PC-9 (cell line): ENCODE results near the gene KRT32. TPM values are rescaled to one million over a fixed set of nuclear protein-coding genes. Genes with fewer than 3 reads are reported as not detected.

Experiments
- BruUV-seq: library from RNA; stranded (reverse); fragments of 400-500 nt; replicated peaks from 2 replicates; lab custom pipeline; 2021; lab: Mats Ljungman, UMichigan
- CTCF ChIA-PET: fragments of 300-600 bp; sonication (Branson Sonifier 250); formaldehyde crosslinking; loops from one replicate; lab custom pipeline; 2022; ENCODE audit warnings: antibody characterized with exemption; lab: Charles Lee
- POLR2A ChIA-PET: fragments of 300-600 bp; sonication (Branson Sonifier 250); formaldehyde crosslinking; loops from one replicate; lab custom pipeline; 2022; ENCODE audit warnings: antibody characterized with exemption; ENCODE audit not compliant: unreplicated experiment; lab: Charles Lee
- DNase-seq, 2 experiments: peaks; one replicate each; pipeline versions ENCODE4 v3.0.0 to v3.0.0-alpha.2; 2015 to 2022; ENCODE audit warnings: mixed read lengths in 1 of 2
- H2AFZ ChIP-seq: fragments of 200-600 bp; sonication (generic); 2 replicates; pipeline ENCODE4 v1.8.1; 2017; ENCODE audit warnings: antibody characterized with exemption
- H3F3A ChIP-seq: fragments of 200-600 bp; sonication (generic); 2 replicates; pipeline ENCODE4 v1.8.1; 2017; ENCODE audit warnings: antibody characterized with exemption, mild to moderate bottlenecking, low read depth; ENCODE audit not compliant: insufficient read depth
- H3K27ac ChIP-seq: fragments of 200-600 bp; sonication (generic); 2 replicates; pipeline ENCODE4 v1.6.1; 2016; ENCODE audit warnings: mixed run types
- H3K27me3 ChIP-seq: fragments of 200-600 bp; sonication (generic); 2 replicates; pipeline ENCODE4 v1.6.1; 2016; ENCODE audit warnings: low read depth, mixed run types; ENCODE audit not compliant: insufficient read depth
- H3K36me3 ChIP-seq: fragments of 200-600 bp; sonication (generic); 2 replicates; pipeline ENCODE4 v1.6.1; 2016; ENCODE audit warnings: low read depth, mixed run types
- H3K4me1 ChIP-seq: fragments of 200-600 bp; sonication (generic); replicated peaks from 2 replicates; pipeline ENCODE4 v1.6.1; 2016; ENCODE audit warnings: mixed run types; ENCODE audit not compliant: insufficient read depth
- H3K4me2 ChIP-seq: fragments of 200-600 bp; sonication (generic); 2 replicates; pipeline ENCODE4 v1.6.1; 2017; ENCODE audit warnings: mixed run types
- H3K4me3 ChIP-seq: fragments of 200-600 bp; sonication (generic); 2 replicates; pipeline ENCODE4 v1.6.1; 2016; ENCODE audit warnings: mixed run types
- H3K79me2 ChIP-seq: fragments of 200-600 bp; sonication (generic); 2 replicates; pipeline ENCODE4 v1.6.1; 2017; ENCODE audit warnings: low read depth, mixed run types
- H3K9me2 ChIP-seq: fragments of 200-600 bp; sonication (generic); 2 replicates; pipeline ENCODE4 v1.8.1; 2017; ENCODE audit warnings: mild to moderate bottlenecking; ENCODE audit not compliant: insufficient read depth
- H3K9me3 ChIP-seq: fragments of 200-600 bp; sonication (generic); 2 replicates; pipeline ENCODE4 v1.8.1; 2016; ENCODE audit warnings: low read depth; ENCODE audit not compliant: insufficient read depth
- H4K20me1 ChIP-seq: fragments of 200-600 bp; sonication (generic); 2 replicates; pipeline ENCODE4 v1.8.1; 2017; ENCODE audit not compliant: insufficient read depth
- EZH2 ChIP-seq: fragments of 200-600 bp; sonication (generic); IDR thresholded peaks from 2 replicates; pipeline ENCODE4 v1.8.0; 2017; ENCODE audit warnings: antibody characterized with exemption, low read depth
- intact Hi-C: fragments of 100-400 bp; cut with micrococcal nuclease; formaldehyde crosslinking; loops from one replicate; pipeline ENCODE4 v1.10.0; 2022; ENCODE audit not compliant: unreplicated experiment
- microRNA-seq: library from miRNA; unstranded; fragments of <30 nt; microRNA quantifications from one replicate; pipeline ENCODE4 v1.2.0, GENCODE V29; 2021; ENCODE audit warnings: borderline number of aligned reads, borderline replicate concordance
- total RNA-seq: library from RNA; stranded (reverse); gene quantifications from 2 replicates; pipeline ENCODE4 v1.2.3, GENCODE V29; 2021
- TF ChIP-seq, protein P1 (sequence below): fragments of 200-600 bp; sonication (generic); conservative IDR thresholded peaks from 2 replicates; pipeline ENCODE4 v1.6.1; 2017; ENCODE audit warnings: mixed run types, antibody characterized with exemption, mild to moderate bottlenecking, moderate library complexity

KRT32 gene
- total RNA-seq, 1 experiment from 2014 or later = not detected

DNA sequence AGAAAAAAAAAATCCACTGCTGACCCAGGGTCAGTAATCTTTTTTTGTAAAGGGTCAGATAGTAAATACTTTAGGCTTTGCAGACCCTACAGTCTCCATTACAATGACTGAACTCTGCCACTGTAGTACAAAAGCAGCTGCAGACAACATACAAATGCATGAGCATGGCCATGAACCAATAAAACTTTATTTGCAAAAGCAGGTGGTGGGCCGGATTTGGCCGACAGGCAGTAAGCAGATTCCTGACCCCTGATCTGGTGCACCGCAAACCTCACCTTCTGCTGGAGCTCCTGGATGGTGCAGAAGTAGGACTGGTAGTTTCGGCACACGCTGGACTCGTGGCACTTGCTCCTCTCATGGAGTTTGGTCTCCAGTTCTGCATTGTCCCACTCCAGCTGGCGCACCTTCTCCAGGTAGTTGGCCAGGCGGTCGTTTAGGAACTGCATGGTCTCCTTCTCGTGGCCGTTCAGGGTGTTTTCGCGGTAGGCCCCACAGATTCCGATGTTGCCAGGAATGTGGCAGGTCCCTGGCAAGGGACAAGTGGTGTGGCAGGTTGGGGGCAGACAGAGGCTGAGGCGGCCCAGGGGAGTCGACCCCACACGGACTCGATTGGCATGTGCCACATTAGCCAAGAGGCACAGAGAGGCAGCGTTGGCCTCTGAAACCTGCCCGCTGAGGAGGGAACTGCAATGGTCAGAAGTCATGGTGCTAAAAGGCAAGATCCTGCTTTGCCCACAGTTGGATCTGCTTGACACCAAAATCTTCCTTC lies 55.9 kb downstream of the KRT32 start:
- BruUV-seq = no TSS peak
- H3K27ac ChIP-seq = no peak overlapping the region
- H3K27me3 ChIP-seq = no peaks in the 10 kb centered on the region
- no peaks in the 10 kb centered on the region for H3K36me3 ChIP-seq
- no peaks in the 10 kb centered on the region for H3K9me3 ChIP-seq
- no peaks in the 10 kb centered on the region for H3K9me2 ChIP-seq
- TF ChIP-seq, protein P1, sequence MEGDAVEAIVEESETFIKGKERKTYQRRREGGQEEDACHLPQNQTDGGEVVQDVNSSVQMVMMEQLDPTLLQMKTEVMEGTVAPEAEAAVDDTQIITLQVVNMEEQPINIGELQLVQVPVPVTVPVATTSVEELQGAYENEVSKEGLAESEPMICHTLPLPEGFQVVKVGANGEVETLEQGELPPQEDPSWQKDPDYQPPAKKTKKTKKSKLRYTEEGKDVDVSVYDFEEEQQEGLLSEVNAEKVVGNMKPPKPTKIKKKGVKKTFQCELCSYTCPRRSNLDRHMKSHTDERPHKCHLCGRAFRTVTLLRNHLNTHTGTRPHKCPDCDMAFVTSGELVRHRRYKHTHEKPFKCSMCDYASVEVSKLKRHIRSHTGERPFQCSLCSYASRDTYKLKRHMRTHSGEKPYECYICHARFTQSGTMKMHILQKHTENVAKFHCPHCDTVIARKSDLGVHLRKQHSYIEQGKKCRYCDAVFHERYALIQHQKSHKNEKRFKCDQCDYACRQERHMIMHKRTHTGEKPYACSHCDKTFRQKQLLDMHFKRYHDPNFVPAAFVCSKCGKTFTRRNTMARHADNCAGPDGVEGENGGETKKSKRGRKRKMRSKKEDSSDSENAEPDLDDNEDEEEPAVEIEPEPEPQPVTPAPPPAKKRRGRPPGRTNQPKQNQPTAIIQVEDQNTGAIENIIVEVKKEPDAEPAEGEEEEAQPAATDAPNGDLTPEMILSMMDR = no peak
- no peak for TF ChIP-seq EZH2
- H3K4me1 ChIP-seq = peaks cover 26% of the 10 kb centered on the region
- no peak overlapping the region for H3K4me2 ChIP-seq
- no peak overlapping the region for H2AFZ ChIP-seq
- intact Hi-C loops = no loop called here
- CTCF ChIA-PET = no interaction called here
- no peak overlapping the region for H3K4me3 ChIP-seq
- DNase-seq = no peak
- H3F3A ChIP-seq = peaks cover 9% of the 10 kb centered on the region; the same call in 1 of the 2 replicates
- no peaks in the 10 kb centered on the region for H4K20me1 ChIP-seq
- H3K79me2 ChIP-seq = no peaks in the 10 kb centered on the region
- POLR2A ChIA-PET = no interaction called here

Small RNA genes lying within 50 kb of the gene (microRNA-seq; reads per million reads assigned to microRNA genes)
- gene MIR6510 = not detected

Other genes starting within 250 kb of the KRT32 start
- gene KRTAP9-2, start 240.7 kb downstream of the KRT32 start, total RNA-seq = not detected in 2 replicates
- gene KRTAP9-3, start 234.9 kb downstream of the KRT32 start, total RNA-seq = not detected in 2 replicates
- not detected in 2 replicates for gene KRTAP9-8, start 229.4 kb downstream of the KRT32 start, total RNA-seq
- gene KRTAP9-4, start 217.7 kb downstream of the KRT32 start, total RNA-seq = not detected in 2 replicates
- not detected in 2 replicates for gene KRTAP9-9, start 212.0 kb downstream of the KRT32 start, total RNA-seq
- gene KRTAP9-6, start 202.0 kb downstream of the KRT32 start, total RNA-seq = not detected in 2 replicates
- gene KRTAP9-7, start 191.7 kb downstream of the KRT32 start, total RNA-seq = not detected in 2 replicates
- not detected in 2 replicates for gene KRTAP29-1, start 164.5 kb downstream of the KRT32 start, total RNA-seq
- not detected in 2 replicates for gene KRTAP16-1, start 158.1 kb downstream of the KRT32 start, total RNA-seq
- not detected in 2 replicates for gene KRTAP17-1, start 151.7 kb downstream of the KRT32 start, total RNA-seq
- not detected in 2 replicates for gene KRT33A, start 116.6 kb downstream of the KRT32 start, total RNA-seq
- gene KRT33B, start 97.6 kb downstream of the KRT32 start, total RNA-seq = not detected in 2 replicates
- 0.45 and 1.4 TPM in 2 replicates for gene KRT34, start 85.1 kb downstream of the KRT32 start, total RNA-seq
- not detected in 2 replicates for gene KRT31, start 69.8 kb downstream of the KRT32 start, total RNA-seq
- gene KRT37, start 42.8 kb downstream of the KRT32 start, total RNA-seq = not detected in 2 replicates
- not detected in 2 replicates for gene KRT38, start 26.4 kb downstream of the KRT32 start, total RNA-seq
- not detected in 2 replicates for gene KRT35, start 13.8 kb upstream of the KRT32 start, total RNA-seq
- not detected in 2 replicates for gene KRT36, start 22.5 kb upstream of the KRT32 start, total RNA-seq
- gene KRT13, start 38.2 kb upstream of the KRT32 start, total RNA-seq = 606 and 1,548 TPM in 2 replicates
- gene KRT15, start 51.5 kb upstream of the KRT32 start, total RNA-seq = 41.9 and 49.9 TPM in 2 replicates
- 1,811 and 2,277 TPM in 2 replicates for gene KRT19, start 60.9 kb upstream of the KRT32 start, total RNA-seq
- gene KRT9, start 104.7 kb upstream of the KRT32 start, total RNA-seq = 0.55 and 0.73 TPM in 2 replicates
- 2.2 and 2.5 TPM in 2 replicates for gene KRT14, start 119.5 kb upstream of the KRT32 start, total RNA-seq
- gene KRT16, start 145.4 kb upstream of the KRT32 start, total RNA-seq = 41.7 and 53.5 TPM in 2 replicates
- gene KRT17, start 157.2 kb upstream of the KRT32 start, total RNA-seq = 29.0 and 80.8 TPM in 2 replicates
- 775 and 874 TPM in 2 replicates for gene EIF1, start 221.5 kb upstream of the KRT32 start, total RNA-seq
- 0.87 TPM in 1 of 2 replicates, not detected in the other for gene GAST, start 244.9 kb upstream of the KRT32 start, total RNA-seq